ENCODE results near the gene BUB1B.
"Not testable (repeated sequence)": the region's sequence is repeated elsewhere in the genome, so short reads cannot be mapped to it uniquely, and the experiment has no call there.

BUB1B gene, protein sequence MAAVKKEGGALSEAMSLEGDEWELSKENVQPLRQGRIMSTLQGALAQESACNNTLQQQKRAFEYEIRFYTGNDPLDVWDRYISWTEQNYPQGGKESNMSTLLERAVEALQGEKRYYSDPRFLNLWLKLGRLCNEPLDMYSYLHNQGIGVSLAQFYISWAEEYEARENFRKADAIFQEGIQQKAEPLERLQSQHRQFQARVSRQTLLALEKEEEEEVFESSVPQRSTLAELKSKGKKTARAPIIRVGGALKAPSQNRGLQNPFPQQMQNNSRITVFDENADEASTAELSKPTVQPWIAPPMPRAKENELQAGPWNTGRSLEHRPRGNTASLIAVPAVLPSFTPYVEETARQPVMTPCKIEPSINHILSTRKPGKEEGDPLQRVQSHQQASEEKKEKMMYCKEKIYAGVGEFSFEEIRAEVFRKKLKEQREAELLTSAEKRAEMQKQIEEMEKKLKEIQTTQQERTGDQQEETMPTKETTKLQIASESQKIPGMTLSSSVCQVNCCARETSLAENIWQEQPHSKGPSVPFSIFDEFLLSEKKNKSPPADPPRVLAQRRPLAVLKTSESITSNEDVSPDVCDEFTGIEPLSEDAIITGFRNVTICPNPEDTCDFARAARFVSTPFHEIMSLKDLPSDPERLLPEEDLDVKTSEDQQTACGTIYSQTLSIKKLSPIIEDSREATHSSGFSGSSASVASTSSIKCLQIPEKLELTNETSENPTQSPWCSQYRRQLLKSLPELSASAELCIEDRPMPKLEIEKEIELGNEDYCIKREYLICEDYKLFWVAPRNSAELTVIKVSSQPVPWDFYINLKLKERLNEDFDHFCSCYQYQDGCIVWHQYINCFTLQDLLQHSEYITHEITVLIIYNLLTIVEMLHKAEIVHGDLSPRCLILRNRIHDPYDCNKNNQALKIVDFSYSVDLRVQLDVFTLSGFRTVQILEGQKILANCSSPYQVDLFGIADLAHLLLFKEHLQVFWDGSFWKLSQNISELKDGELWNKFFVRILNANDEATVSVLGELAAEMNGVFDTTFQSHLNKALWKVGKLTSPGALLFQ
- total RNA-seq = 1.6 to 3.7 reads per million in 2 donors

DNA sequence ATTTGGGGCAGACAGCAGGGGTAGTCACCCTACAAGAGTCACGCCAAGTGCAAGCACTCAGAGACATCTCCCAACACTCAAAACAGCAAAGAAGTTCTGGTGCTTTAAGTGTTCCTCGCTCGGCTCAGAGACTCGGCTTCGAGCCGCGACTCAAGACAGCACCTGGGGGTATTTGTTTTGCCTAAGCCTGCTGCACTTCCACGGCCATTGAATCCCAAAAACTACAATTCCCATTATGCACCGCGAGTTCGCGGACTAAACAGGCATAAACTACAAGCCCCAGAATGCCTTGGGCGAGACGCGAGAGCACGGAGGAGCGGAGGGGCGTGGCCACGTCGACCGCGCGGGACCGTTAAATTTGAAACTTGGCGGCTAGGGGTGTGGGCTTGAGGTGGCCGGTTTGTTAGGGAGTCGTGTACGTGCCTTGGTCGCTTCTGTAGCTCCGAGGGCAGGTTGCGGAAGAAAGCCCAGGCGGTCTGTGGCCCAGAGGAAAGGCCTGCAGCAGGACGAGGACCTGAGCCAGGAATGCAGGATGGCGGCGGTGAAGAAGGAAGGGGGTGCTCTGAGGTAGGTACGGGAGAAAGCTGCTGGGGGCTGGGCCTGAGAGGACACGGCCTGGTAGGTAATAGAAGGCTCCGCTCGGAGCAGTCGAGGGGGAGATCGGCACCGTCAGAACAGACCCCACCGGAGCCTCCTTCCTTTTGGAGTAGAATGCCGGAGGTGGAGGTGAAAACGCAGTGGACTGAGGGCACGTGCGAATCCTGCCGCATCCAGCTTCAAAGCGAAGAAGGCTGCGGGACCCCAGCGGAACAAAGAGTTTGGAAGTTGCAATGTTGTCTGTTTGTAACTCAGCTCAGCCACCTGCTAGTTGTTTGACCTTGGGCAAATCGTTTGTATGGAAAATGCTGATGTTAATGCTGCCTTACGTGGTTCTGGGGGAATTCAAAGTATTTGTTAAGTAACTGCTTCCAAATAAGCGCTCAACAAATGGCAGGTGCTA, at the start of gene BUB1B:
TSS of gene BUB1B (plus strand) at position 381 of the 1,000 bp plus-strand sequence. CDS start at position 533, 152 bp downstream.
- DNase-seq = peak; percentile 80 to 96 (median 87)

DNA sequence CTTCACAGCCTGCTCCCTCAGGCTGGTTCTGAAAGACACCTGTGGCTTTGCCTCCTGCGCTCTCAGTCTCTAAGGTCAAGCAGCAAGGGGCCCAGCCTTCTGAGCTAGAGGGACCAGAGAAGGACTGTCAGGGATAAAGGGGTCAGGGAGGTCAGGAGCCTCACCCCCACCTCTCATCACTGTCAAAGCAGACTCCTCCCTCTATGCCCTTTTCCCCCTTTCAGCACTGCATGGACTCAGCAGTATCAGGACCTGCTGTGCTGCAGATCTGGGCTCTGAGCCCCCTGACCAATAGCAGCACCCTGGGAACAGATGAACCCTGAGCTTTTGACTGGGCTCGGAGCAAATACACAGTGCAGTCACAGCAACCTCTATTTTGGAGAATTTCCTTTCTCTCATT, 49.0 kb upstream of the BUB1B start:
- DNase-seq = no peak

DNA sequence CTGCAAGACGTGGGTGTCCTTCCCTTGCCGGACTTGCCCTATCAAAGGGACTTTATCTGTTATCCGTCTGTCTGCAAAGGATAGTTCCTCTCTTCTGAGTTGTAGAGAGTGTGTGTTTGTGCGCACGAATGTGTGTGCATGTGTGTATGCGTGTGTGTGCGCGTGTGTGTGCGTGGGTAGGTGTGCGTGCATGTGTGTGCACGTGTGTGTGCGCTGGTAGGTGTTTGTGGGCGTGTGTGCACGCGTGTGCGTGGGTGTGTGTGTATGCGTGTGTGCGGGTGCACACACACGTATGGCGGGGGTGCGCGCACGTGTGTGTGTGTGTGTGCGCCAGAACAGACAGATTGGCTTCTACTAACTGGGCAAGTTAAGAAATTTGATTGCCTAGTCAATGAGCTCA, 48.1 kb upstream of the BUB1B start:
- no peak for DNase-seq

GRCh38 chr15:40114218-40114617, 46.7 kb upstream of the BUB1B start:
- no peak for DNase-seq

GRCh38 chr15:40115106-40115505, 45.8 kb upstream of the BUB1B start:
- DNase-seq = not testable (repeated sequence)

- DNase-seq = peak in 1 of 5 experiments; percentile 77
Observed at GRCh38 chr15:40115670-40116093, 45.2 kb upstream of the BUB1B start.

GRCh38 chr15:40118473-40118872, 42.4 kb upstream of the BUB1B start:
- DNase-seq = no peak

DNA sequence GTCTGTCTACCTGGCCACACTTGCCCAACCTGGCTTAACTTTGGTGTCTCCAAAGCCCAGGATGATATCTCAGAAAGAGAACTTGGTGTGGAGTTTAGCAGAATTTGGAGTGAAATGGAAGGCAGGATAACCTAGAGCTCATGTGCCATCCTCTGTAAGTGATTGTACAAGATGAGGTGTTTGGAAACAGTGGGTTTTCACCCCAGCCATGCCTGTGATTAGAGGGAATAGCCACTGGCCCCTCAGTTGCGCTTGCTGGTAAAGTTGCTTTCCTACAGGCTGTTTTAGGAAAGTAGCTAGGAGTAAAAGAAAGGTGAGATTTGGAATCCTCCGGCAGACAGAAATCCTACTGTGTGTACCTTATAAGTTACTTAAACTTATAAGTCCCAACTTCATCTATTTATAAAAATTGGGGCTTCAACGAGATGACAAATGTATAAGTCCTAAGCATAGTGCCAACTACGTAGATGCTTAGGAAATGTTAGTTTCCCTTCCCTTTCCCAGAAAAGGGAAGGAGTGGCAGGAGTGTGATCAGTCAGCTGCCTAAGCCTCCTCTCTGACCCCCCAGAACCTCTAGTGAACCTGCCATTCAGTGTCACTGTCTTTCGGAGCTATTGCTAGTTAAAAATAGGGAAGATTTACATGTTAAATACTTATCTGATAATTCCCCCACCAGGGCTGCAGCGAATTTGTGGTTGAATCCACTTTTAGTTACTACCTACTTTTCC, 38.8 kb upstream of the BUB1B start:
- DNase-seq = no peak

- DNase-seq = not testable (repeated sequence)
Observed at GRCh38 chr15:40122989-40123388, 37.9 kb upstream of the BUB1B start.

DNA sequence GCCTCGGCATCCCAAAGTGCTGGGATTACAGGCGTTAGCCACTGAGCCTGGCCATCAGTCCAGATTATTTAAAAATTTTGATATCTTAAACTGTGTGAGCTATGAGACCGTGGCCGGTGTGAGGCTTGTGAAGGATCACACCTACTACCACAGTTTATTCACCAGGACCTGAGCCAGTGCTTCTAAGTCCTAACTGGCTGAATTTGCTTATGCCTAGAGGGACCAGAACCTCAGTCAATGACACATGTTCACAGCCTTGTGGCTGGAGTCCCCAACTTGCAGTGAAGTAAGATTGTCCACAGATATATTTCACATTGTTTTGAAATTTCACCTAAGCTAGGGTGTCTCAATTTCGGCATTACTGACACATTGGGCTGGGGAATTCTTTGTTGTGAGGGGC, 37.0 kb upstream of the BUB1B start:
- not testable (repeated sequence) for DNase-seq

DNA sequence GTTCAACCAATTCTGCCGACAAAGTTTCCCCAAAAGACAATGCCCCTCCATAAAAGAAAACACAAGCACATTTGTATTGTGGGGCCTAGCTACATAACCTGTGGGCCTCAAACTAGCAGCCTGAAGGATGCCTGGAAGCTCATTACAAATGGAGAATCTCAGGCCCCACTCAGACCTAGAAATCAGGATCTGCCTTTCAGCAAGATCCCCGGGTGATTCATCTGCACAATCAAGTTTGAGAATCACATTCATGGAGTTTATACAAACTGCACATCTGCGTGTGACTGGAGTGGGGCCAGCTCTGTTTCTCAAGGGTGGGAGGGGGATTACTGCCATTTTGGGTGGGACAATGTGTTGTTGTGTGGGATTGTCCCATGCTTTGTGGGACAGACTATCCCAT, 36.5 kb upstream of the BUB1B start:
- not testable (repeated sequence) for DNase-seq

DNA sequence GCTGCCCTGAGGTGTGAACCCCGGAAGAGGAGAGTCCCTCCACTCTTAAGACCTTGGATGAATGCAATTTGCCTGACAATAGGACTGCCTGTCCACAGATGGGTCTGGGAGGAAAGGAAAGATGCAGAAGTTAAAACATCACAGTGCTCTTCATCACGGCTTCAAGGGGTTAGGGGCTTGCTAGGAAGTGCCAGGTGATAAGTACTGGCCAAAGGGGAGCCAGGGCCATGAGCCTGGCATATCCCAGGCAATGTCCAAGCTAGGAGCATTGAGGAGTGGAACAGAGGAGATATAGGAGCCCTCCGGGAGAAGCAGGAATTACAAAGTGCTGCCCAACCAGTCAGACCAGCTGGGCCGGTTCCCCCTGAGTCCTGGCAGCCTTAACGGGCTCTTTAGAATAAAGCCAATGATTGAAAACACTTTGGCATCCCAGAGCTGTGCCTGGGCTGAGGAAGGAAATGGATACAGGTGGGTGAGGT, 36.0 kb upstream of the BUB1B start:
- DNase-seq = not testable (repeated sequence)

- DNase-seq = no peak
Observed at GRCh38 chr15:40125950-40126349, 34.9 kb upstream of the BUB1B start.

- peak in 1 of 5 experiments; percentile 63 for DNase-seq
Observed at GRCh38 chr15:40128766-40129660, 31.9 kb upstream of the BUB1B start.

DNA sequence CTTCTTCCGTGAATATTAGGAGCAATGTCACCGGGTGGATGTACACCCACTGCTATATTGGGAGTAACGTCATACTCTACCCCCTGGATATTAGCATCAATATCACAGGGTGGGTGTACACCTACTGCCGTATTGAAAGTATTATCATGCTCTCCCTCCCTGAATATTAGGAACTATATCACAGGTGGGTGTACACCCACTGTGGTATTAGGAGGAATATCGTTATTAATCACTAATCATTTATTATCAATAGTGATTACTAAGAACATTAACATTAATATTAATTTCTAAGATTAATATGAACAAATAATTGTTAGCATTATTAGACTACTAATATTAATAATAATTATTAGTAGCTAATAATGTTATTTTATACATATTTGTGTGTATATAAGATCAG, 30.8 kb upstream of the BUB1B start:
- DNase-seq = no peak

DNA sequence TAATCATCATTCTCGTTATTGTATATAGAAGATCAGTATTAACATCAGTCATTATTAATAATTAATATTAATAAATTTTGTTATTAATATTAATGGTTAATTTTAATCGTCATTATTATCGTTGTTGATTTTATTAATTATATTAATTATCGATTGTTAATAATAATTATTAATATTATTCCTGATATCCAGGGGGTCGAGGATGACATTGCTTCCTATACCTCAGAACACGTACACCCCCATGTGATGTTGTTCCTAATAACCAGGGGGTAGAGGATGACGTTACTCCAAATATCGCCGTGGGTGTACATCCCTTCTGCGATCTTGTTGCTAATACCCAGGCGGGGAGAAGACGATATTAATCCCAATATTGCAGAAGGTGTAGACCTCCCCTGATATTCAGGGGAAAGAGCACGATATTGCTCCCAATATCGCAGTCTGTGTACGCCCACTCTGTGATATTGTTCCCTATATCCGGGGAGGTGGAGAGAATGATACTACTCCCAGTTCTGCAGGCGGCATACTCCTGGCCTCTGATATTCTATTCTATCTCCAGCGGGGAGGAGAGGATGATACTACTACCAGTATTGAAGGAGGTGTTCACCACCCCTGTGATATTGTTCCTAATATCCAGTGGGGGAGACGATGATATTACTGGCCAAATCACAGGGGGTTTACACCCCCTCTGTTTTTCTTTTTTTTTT, 29.9 kb upstream of the BUB1B start:
- peak in 1 of 5 experiments; percentile 45 for DNase-seq

GRCh38 chr15:40133544-40133943, 27.3 kb upstream of the BUB1B start:
- DNase-seq = no peak

- DNase-seq = no peak
Observed at GRCh38 chr15:40134885-40135284, 26.0 kb upstream of the BUB1B start.

DNA sequence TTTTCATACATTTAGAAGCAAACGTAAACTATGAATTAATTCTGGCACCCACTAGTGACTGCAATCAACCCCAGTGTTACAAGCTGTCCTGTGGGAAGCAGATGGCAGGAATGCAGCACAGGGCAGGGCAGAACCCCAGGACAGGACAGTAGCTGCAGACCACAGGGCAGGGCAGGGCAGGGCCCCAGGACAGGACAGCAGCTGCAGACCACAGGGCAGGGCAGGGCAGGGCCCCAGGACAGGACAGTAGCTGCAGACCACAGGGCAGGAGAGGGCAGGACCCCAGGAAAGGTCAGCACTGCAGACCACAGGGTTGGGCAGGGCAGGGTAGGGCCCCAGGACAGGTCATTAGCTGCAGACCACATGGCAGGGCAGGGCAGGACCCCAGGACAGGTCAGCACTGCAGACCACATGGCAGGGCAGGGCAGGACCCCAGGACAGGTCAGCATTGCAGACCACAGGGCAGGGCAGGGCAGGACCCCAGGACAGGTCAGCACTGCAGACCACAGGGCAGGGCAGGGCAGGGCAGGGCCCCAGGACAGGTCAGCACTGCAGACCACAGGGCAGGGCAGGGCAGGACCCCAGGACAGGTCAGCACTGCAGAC, 24.9 kb upstream of the BUB1B start:
- DNase-seq = not testable (repeated sequence)

All from T-helper 2 cell (primary cell).